HG02610 (cell line): Measurements from ENCODE around the gene FOXD1.
"Not testable (repeated sequence)": the region's sequence is repeated elsewhere in the genome, so short reads cannot be mapped to it uniquely, and the experiment has no call there.

ENCODE experiments used
- ATAC-seq: cut with Tn5 transposase; IDR thresholded peaks from one replicate; pipeline ENCODE4 v1.9.1; 2021; ENCODE audit warnings: mild to moderate bottlenecking, moderate library complexity; ENCODE audit not compliant: unreplicated experiment

Gene FOXD1

GRCh38 chr5:73448463-73449136 lies at the start of gene FOXD1:
Gene FOXD1 (minus strand): TSS chr5:73448777. CDS start chr5:73448362, 415 bp downstream.
- ATAC-seq: no peak

- ATAC-seq: no peak
Observed at GRCh38 chr5:73497497-73498056, 49.0 kb upstream of the FOXD1 start.

DNA sequence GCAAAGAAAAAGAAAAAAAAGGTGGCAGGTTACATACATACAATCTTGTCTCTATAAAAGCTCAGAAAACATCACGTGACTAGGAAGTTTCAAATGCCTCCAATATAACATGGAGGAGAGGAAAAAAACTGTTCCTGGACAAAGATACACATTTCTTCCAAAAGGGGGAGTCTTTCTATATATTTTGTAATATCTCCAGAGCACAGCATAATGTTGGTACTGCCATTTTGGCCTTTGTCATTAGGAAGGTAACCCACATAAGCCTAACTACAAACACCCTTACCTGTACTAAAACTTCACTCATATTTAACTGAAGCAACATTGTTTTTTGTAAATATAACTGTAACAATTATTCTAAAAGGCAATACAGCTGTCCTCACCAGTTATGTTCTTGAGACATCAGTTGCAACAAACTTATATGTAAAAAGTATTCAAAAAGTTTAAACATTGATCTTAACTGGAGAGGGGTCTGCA lies 48.4 kb upstream of the FOXD1 start:
- no peak for ATAC-seq

- no peak for ATAC-seq
Observed at GRCh38 chr5:73495772-73496335, 47.3 kb upstream of the FOXD1 start.

DNA sequence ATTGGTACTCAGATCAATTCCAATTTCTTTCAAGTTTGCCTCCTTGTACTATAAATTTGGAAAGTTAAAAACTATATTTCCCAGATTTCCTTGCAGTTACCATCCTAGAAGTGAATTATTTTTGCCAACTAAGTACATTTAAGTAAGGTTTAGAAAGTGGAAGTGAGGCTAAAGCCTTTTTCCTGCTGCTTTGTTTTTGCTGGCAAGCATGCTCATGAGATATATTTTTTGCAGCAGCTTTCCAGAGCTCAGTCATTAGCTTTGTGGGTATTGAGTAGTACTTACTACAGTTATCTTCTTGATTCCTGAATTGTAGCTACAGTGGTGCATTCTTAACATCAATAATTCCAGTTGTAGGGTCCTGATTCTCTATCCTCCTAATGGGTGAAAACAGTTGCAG lies 46.1 kb upstream of the FOXD1 start:
- no peak for ATAC-seq

GRCh38 chr5:73493421-73493820 lies 44.8 kb upstream of the FOXD1 start:
- no peak for ATAC-seq

DNA sequence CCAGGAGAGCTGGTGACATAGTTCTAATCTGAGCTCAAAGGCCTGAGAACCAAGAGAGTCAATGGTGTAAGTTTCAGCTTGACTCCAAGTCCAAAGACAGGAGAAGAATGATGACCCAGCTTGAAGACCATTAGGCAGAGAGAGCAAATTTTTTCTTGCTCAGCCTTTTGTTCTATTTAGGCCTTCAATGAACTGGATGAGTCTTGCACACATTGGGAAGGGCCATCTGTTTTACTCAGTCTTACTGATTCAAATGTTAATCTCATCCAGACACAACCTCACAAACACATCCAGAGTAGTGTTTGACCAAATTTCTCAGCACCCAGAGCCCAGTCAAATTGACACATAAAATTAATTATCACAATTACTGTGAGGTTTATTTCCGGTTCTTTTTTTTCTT lies 42.6 kb upstream of the FOXD1 start:
- no peak for ATAC-seq

DNA sequence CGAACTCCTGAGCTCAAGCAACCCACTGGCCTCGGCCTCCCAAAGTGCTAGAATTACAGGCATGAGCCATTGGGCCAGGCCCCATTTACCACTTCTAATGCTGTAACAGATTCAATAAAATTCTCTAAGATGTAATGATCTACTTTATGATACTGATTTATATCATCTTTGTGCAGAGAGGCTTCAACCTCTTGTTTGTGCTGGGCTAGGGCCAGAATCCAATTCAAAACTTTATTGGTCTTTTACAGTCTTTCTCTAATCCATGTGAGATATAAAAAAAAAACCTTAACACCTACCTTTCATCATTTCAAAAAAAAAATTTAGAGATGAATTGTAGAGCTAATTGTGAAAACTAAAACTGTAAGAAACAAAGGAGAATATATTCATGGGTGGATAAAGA lies 41.5 kb upstream of the FOXD1 start:
- no peak for ATAC-seq

GRCh38 chr5:73488806-73489205 lies 40.2 kb upstream of the FOXD1 start:
- ATAC-seq: no peak

DNA sequence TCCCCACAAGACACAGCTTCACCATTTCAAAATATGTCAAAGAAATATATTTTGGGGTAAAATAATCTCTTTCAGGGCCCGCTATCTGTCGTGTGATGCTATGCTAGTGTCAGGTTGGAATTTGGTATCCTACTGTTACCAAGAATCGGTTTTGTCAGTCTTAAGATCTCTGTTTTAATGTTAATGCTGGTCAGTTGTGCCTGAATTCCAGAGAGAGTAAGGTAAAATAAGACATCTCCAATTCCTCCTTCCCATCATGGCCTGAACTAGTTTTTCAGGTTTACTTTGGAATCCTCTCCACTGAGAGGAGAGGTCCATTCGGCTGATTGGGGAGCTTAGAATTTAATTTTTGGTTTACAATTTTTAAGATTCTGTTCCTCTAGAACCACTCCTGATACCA lies 39.2 kb upstream of the FOXD1 start:
- no peak for ATAC-seq

- ATAC-seq: not testable (repeated sequence)
Observed at GRCh38 chr5:73487257-73487656, 38.7 kb upstream of the FOXD1 start.

- ATAC-seq: no peak
Observed at GRCh38 chr5:73486119-73486899, 37.7 kb upstream of the FOXD1 start.

GRCh38 chr5:73485715-73486114 lies 37.1 kb upstream of the FOXD1 start:
- no peak for ATAC-seq

- no peak for ATAC-seq
Observed at GRCh38 chr5:73484511-73484910, 35.9 kb upstream of the FOXD1 start.

DNA sequence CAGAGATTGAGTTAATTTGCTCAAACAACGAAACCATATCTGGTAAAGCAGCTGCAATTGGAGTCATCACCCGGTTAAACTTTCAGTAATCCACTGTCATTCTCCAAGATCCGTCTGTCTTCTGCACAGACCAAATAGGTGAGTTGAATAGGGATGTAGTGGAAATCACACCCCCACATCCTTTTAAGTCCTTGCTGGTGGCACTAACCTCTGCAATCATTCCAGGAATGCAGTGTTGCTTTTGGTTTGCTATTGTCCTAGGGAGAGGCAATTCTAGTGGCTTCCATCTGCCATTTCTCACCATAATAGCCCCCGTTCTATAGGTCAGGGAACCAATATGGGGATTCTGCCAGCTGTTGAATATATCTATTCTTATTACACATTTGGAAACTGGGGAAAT lies 35.1 kb upstream of the FOXD1 start:
- ATAC-seq: no peak

DNA sequence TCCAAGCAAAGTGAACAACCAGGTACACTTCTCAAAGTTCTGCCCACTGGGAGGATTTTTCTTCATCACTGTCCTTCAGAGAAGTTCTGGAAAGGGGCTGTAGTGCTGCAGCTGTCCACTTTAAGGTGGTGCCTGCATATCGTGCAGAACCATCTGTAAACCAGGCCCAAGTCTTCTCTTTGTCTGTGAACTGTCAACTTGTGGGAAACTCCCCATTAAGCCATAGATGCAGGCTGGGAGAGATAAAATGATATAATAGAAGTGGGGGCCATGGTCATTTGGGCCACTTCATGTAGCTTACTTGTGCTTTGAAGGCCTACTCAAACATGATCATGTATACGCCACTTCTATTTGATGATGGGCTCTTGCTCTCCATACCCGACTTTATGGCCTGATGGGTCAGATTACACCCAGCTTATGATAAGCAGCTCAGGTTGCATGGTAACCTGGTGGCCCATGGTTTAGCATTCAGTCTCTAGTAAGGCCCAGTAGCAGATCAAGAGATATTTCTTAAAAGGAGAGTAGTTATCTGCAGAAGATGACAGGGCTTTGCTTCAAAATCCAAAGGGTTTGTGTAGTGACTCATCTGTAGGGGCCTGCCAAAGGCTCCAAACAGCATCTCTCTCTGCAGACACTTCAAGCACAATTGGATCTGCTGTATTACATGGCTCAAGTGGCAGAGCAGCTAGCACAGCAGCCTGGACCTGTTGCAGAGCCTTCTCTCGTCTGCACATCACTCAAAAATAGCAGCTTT lies 34.0 kb upstream of the FOXD1 start:
- no peak for ATAC-seq

- ATAC-seq: no peak
Observed at GRCh38 chr5:73480500-73480899, 31.9 kb upstream of the FOXD1 start.

DNA sequence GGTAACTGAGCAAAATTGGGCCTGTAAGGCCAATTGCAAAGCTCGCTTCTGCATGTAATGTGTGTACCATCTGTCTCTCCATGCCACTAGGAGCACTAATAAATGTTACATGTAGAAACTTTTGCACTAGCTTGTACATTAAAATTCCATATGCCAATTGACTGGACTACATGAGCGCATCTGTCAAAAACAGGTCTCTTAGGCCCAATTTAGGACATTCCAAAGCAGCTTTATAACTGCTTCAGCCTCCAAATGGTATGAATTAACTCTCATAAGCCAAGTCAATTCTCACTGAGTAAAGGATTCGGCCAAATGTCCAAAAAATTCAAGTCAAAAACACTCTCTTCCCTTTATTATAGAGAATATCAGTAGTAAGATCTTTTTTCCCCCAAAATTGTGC lies 23.5 kb upstream of the FOXD1 start:
- ATAC-seq: no peak

DNA sequence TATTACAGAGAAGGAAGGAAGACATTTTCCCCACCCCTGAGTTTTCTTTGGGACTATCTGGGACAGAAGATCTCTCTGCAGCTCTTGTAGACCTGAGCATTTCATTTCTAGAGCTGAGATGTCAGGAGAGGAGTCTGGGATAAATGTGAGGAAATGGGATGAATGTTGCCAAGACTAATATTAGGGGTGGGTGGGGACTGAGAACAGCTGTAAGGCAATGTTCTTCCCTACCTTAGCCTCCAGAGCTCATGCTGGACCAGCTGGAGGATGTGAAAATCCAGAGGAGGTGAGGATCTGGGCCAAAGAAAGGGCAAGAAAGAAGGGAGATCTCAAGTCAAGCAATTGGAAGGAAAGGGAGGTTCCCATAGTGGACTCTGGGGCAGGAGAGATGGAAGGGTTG lies 23.1 kb upstream of the FOXD1 start:
- no peak for ATAC-seq

DNA sequence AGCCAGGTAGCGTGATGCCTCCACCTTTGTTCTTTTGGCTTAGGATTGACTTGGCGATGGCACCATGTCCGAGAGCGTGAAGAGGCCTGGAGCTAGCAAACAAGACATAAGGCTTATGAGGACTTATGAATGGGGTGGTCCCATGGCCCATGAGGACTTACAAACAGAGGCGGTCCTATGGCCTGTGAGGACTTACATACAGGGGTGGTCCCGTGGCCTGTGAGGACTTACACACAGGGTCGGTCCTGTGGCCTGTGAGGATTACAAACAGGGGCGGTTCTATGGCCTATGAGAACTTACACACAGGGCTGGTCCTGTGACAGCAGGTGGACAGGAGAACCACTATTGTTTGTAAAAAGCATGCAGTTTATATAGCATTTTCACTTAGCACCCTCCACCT lies 21.3 kb upstream of the FOXD1 start:
- ATAC-seq: no peak

GRCh38 chr5:73468638-73469037 lies 20.1 kb upstream of the FOXD1 start:
- ATAC-seq: not testable (repeated sequence)
